Measurements from ENCODE around the gene JAG1.
A peak's percentile ranks its signal among the peaks of the same experiment; 100 is the strongest.

The JAG1 gene

GRCh38 chr20:10672624-10673127, 1.1 kb downstream of the JAG1 start:
- no peak for DNase-seq (ENCODE audit: extremely low read depth, low read depth)
- no peak for TF ChIP-seq CTCF (IDR thresholded peaks at IDR 0.05; ENCODE audit: low read depth, low read length)

- no peak for DNase-seq (ENCODE audit: extremely low read depth, low read depth)
- TF ChIP-seq CTCF (IDR thresholded peaks at IDR 0.05; ENCODE audit: low read depth, low read length): no peak; the same call in 1 of the 2 replicates
Observed at GRCh38 chr20:10671919-10672623, 1.7 kb downstream of the JAG1 start.

GRCh38 chr20:10671221-10671918, 2.4 kb downstream of the JAG1 start:
- peak; percentile 84 for DNase-seq (ENCODE audit: extremely low read depth, low read depth)
- peak; percentile 75 for TF ChIP-seq CTCF (IDR thresholded peaks at IDR 0.05; ENCODE audit: low read depth, low read length)

- no peak for DNase-seq (ENCODE audit: extremely low read depth, low read depth)
Observed at GRCh38 chr20:10670501-10671220, 3.1 kb downstream of the JAG1 start.

GRCh38 chr20:10669843-10670446, 3.9 kb downstream of the JAG1 start:
- no peak for TF ChIP-seq CTCF (IDR thresholded peaks at IDR 0.05; ENCODE audit: low read depth, low read length)
- DNase-seq (ENCODE audit: extremely low read depth, low read depth): no peak

More at GRCh38 chr20:10670501-10671220, 3.1 kb downstream of the JAG1 start:
- TF ChIP-seq CTCF (IDR thresholded peaks at IDR 0.05; ENCODE audit: low read depth, low read length): no peak

GRCh38 chr20:10668677-10669368, 5.0 kb downstream of the JAG1 start:
- DNase-seq (ENCODE audit: extremely low read depth, low read depth): no peak
- no peak for TF ChIP-seq CTCF (IDR thresholded peaks at IDR 0.05; ENCODE audit: low read depth, low read length)
